B cell (primary cell): ENCODE measurements around the gene CDK6. TPM values are rescaled to one million over a fixed set of nuclear protein-coding genes. Genes with fewer than 3 reads are reported as not detected.

ENCODE experiments used
- ATAC-seq: fragments of 200-7000 bp; cut with Tn5 transposase; one replicate; pipeline ENCODE4 v1.10.0; 2021; ENCODE audit warnings: low read depth, mild to moderate bottlenecking, moderate number of reproducible peaks, moderate library complexity
- CTCF ChIA-PET: fragments of 350-600 bp; sonication (Branson Sonifier 250); formaldehyde crosslinking; loops from one replicate; lab custom pipeline; 2021; ENCODE audit warnings: antibody characterized with exemption, inconsistent platforms; lab: Charles Lee
- POLR2A ChIA-PET: fragments of 350-600 bp; sonication (Branson Sonifier 250); formaldehyde crosslinking; loops from one replicate; lab custom pipeline; 2021; ENCODE audit warnings: antibody characterized with exemption; lab: Charles Lee
- DNase-seq: peaks from one replicate; pipeline ENCODE4 v3.0.0; 2013
- H2AFZ ChIP-seq: 2 replicates; pipeline ENCODE4 v1.6.1; 2012; ENCODE audit warnings: mild to moderate bottlenecking, low read depth, low read length; ENCODE audit not compliant: insufficient read depth, poor library complexity, severe bottlenecking
- H3K27ac ChIP-seq, 2 donors: 1 replicate in 1 of 2; 2 replicates in 1 of 2; pipeline ENCODE4 v1.5.1; 2012 to 2013; ENCODE audit warnings: low read length in 2 of 2, mild to moderate bottlenecking in 2 of 2, moderate library complexity in 1 of 2
- H3K27me3 ChIP-seq, 4 experiments: fragments of 200-600 bp in 1 of 4; sonication (generic) in 1 of 4; replicated peaks in 1 of 4; 1 replicate in 2 of 4; 2 replicates in 2 of 4; pipeline versions ENCODE4 v1.6.1 to v1.7.0; 2013 to 2016; ENCODE audit warnings: low read length in 3 of 4, mild to moderate bottlenecking in 2 of 4, mixed read lengths in 1 of 4, moderate library complexity in 1 of 4; ENCODE audit not compliant: insufficient read depth in 4 of 4, control insufficient read depth in 3 of 4; ENCODE audit errors: control extremely low read depth in 1 of 4
- H3K36me3 ChIP-seq, 2 experiments: replicated peaks in 1 of 2; 1 replicate in 1 of 2; 2 replicates in 1 of 2; pipeline versions ENCODE4 v1.6.1 to v1.7.1; 2013; ENCODE audit warnings: low read length in 1 of 2; ENCODE audit not compliant: insufficient read depth in 2 of 2, control insufficient read depth in 1 of 2; ENCODE audit errors: control extremely low read depth in 1 of 2, extremely low read depth in 1 of 2
- H3K4me1 ChIP-seq, 2 donors: fragments of 200-600 bp in 1 of 2; sonication (generic) in 1 of 2; 1 replicate in 1 of 2; 2 replicates in 1 of 2; pipeline versions ENCODE4 v1.5.1 to v1.6.1; 2013 to 2017; ENCODE audit warnings: low read length in 2 of 2; ENCODE audit not compliant: control insufficient read depth in 2 of 2, insufficient read depth in 2 of 2
- H3K4me2 ChIP-seq: replicated peaks from 2 replicates; pipeline ENCODE3; 2012; ENCODE audit warnings: mild to moderate bottlenecking, low read depth, low read length; ENCODE audit not compliant: poor library complexity, severe bottlenecking
- H3K4me3 ChIP-seq, 5 experiments: fragments of 200-600 bp in 1 of 5; sonication (generic) in 1 of 5; 1 replicate in 3 of 5; 2 replicates in 2 of 5; pipeline versions ENCODE4 v1.5.1 to v1.7.0; 2011 to 2016; ENCODE audit warnings: low read length in 4 of 5, mild to moderate bottlenecking in 4 of 5, low read depth in 2 of 5, control low read depth in 1 of 5, moderate library complexity in 1 of 5; ENCODE audit not compliant: insufficient read depth in 1 of 5; ENCODE audit errors: control extremely low read depth in 1 of 5, extremely low read depth in 1 of 5
- H3K79me2 ChIP-seq: fragments of 200-600 bp; sonication (generic); one replicate; pipeline ENCODE4 v1.6.0; 2016; ENCODE audit warnings: low read length; ENCODE audit not compliant: control insufficient read depth, insufficient read depth
- H3K9ac ChIP-seq: fragments of 200-600 bp; sonication (generic); 2 replicates; pipeline ENCODE4 v1.6.1; 2017; ENCODE audit warnings: mild to moderate bottlenecking, low read length, moderate library complexity
- H3K9me3 ChIP-seq, 3 donors: one replicate each; pipeline versions ENCODE4 v1.6.1 to v1.7.1; 2013; ENCODE audit warnings: low read length in 2 of 3; ENCODE audit not compliant: control insufficient read depth in 2 of 3, insufficient read depth in 1 of 3; ENCODE audit errors: control extremely low read depth in 1 of 3
- H4K20me1 ChIP-seq: 2 replicates; pipeline ENCODE4 v1.6.0; 2012; ENCODE audit warnings: mild to moderate bottlenecking, low read length; ENCODE audit not compliant: insufficient read depth, control insufficient read depth, poor library complexity, severe bottlenecking
- H3K27ac Mint-ChIP-seq: one replicate; pipeline ENCODE4 v1.8.0; 2021; ENCODE audit warnings: mixed read lengths
- H3K27me3 Mint-ChIP-seq: one replicate; pipeline ENCODE4 v1.8.0; 2021; ENCODE audit warnings: mixed read lengths
- H3K4me1 Mint-ChIP-seq: one replicate; pipeline ENCODE4 v1.8.0; 2021; ENCODE audit warnings: mixed read lengths
- H3K4me3 Mint-ChIP-seq: one replicate; pipeline ENCODE4 v1.8.0; 2021; ENCODE audit warnings: mixed read lengths
- H3K9me3 Mint-ChIP-seq: one replicate; pipeline ENCODE4 v1.8.0; 2022; ENCODE audit warnings: mixed read lengths; ENCODE audit not compliant: insufficient read depth
- CTCF ChIP-seq: fragments of 200-600 bp; IDR thresholded peaks from one replicate; pipeline ENCODE4 v1.8.0; 2022; ENCODE audit warnings: antibody characterized with exemption, mild to moderate bottlenecking
- EZH2 ChIP-seq: IDR thresholded peaks from 2 replicates; pipeline ENCODE4 v1.6.1; 2012; ENCODE audit warnings: borderline replicate concordance, low read depth, mild to moderate bottlenecking, moderate library complexity, low read length; ENCODE audit not compliant: insufficient read depth, poor library complexity, severe bottlenecking
- WGBS: methylation state at CpG from one replicate; pipeline ENCODE4 v1.1.5; 2013; ENCODE audit warnings: missing lambda C conversion rate; ENCODE audit not compliant: insufficient coverage; 5-methylcytosine and 5-hydroxymethylcytosine counted together
- intact Hi-C: fragments of 100-400 bp; cut with micrococcal nuclease; formaldehyde crosslinking; loops from one replicate; pipeline ENCODE4 v1.10.0; 2022
- polyA plus RNA-seq: library from polyadenylated mRNA; depleted of rRNA; stranded (reverse); fragments of >200 nt; gene quantifications from 2 replicates; pipeline ENCODE4 v1.2.3, GENCODE V29; 2012
- total RNA-seq, 2 donors: library from RNA; stranded (reverse); fragments of 120-200 nt in 1 of 2; gene quantifications; 1 replicate in 1 of 2; 2 replicates in 1 of 2; pipeline versions ENCODE4 v1.2.3 to v1.2.4, GENCODE V29; 2013 to 2022

Gene CDK6
- total and polyA plus RNA-seq, 2 donors (not counting 1 experiment from before 2014, with no cell fraction given): 3.0 to 14.6 TPM

GRCh38 chr7:92782236-92782635 lies 54.1 kb downstream of the CDK6 start:
- Mint-ChIP-seq H3K4me1 (peaks cover 24% of the 10 kb centered on the region), H3K27ac (no peak overlapping the region), H3K4me3 (no peak overlapping the region), H3K27me3 (no peaks in the 10 kb centered on the region), H3K9me3 (no peaks in the 10 kb centered on the region)
- TF ChIP-seq CTCF (no peak), EZH2 (no peak)
- no peaks in the 10 kb centered on the region for H3K9me3 ChIP-seq
- H3K79me2 ChIP-seq: peaks cover 33% of the 10 kb centered on the region
- POLR2A ChIA-PET: no interaction called here
- no peaks in the 10 kb centered on the region for H3K27me3 ChIP-seq
- no peak overlapping the region for H3K9ac ChIP-seq
- H3K4me2 ChIP-seq: no peak overlapping the region
- no CpG with 5 or more reads among the region's 1 CpG for WGBS
- no peak for ATAC-seq
- H2AFZ ChIP-seq: no peak overlapping the region
- no peaks in the 10 kb centered on the region for H3K36me3 ChIP-seq
- CTCF ChIA-PET: no interaction called here
- H3K27ac ChIP-seq: no peak overlapping the region
- no peak for DNase-seq
- peaks cover 0 to 3% of the 10 kb centered on the region in 2 donors for H3K4me1 ChIP-seq
- intact Hi-C loops: no loop called here
- no peak overlapping the region for H3K4me3 ChIP-seq
- H4K20me1 ChIP-seq: no peaks in the 10 kb centered on the region

GRCh38 chr7:92781117-92781720 lies 55.2 kb downstream of the CDK6 start:
- Histone ChIP-seq H3K4me3 (no peak overlapping the region), H2AFZ (no peak overlapping the region), H3K9ac (no peak overlapping the region), H4K20me1 (no peaks in the 10 kb centered on the region), H3K36me3 (no peaks in the 10 kb centered on the region), H3K27ac (no peak overlapping the region), H3K79me2 (peaks cover 32% of the 10 kb centered on the region), H3K27me3 (no peaks in the 10 kb centered on the region), H3K4me2 (no peak overlapping the region), H3K9me3 (no peaks in the 10 kb centered on the region), H3K4me1 (peaks cover 0 to 3% of the 10 kb centered on the region in 2 donors)
- H3K4me1 Mint-ChIP-seq: peaks cover 31% of the 10 kb centered on the region
- TF ChIP-seq CTCF (no peak), EZH2 (no peak)
- POLR2A ChIA-PET: no interaction called here
- H3K4me3 Mint-ChIP-seq: no peak overlapping the region
- H3K27ac Mint-ChIP-seq: no peak overlapping the region
- intact Hi-C loops: no loop called here
- no peaks in the 10 kb centered on the region for H3K27me3 Mint-ChIP-seq
- DNase-seq: no peak
- CTCF ChIA-PET: no interaction called here
- H3K9me3 Mint-ChIP-seq: peaks cover 4% of the 10 kb centered on the region
- ATAC-seq: no peak
- WGBS: 86% methylated on average over 1 of the region's 3 CpGs
